ENCODE data around the gene GLRA1.

Gene GLRA1

GRCh38 chr5:151950706-151951105 lies 26.1 kb upstream of the GLRA1 start:
- H3K27me3 ChIP-seq (ENCODE audit: control insufficient read depth in 1 of 2, insufficient read depth in 2 of 2, low read length in 2 of 2): no peaks in the 10 kb centered on the region
- no peak overlapping the region for H3K4me3 ChIP-seq (ENCODE audit: low read length in 2 of 2)
- H3K27ac ChIP-seq (ENCODE audit: low read length): no peak overlapping the region
- no peaks in the 10 kb centered on the region for H3K4me1 ChIP-seq (ENCODE audit: control insufficient read depth, insufficient read depth, low read length)
- no peaks in the 10 kb centered on the region for H3K9me3 ChIP-seq (ENCODE audit: control insufficient read depth in 2 of 2, low read length in 2 of 2)
- H3K36me3 ChIP-seq (ENCODE audit: control insufficient read depth in 2 of 2, insufficient read depth in 2 of 2, low read length in 2 of 2): no peaks in the 10 kb centered on the region
- H3K9ac ChIP-seq (ENCODE audit: low read length in 2 of 2): no peak overlapping the region

- H3K27me3 ChIP-seq (ENCODE audit: control insufficient read depth in 1 of 2, insufficient read depth in 2 of 2, low read length in 2 of 2): no peaks in the 10 kb centered on the region
- no peak overlapping the region for H3K27ac ChIP-seq (ENCODE audit: low read length)
Measured at GRCh38 chr5:151949701-151950308, 25.2 kb upstream of the GLRA1 start.

GRCh38 chr5:151949113-151949512 lies 24.5 kb upstream of the GLRA1 start:
- Histone ChIP-seq H3K9me3 (ENCODE audit: control insufficient read depth in 2 of 2, low read length in 2 of 2) (no peaks in the 10 kb centered on the region), H3K27ac (ENCODE audit: low read length) (no peak overlapping the region)

More at GRCh38 chr5:151949701-151950308, 25.2 kb upstream of the GLRA1 start:
- Histone ChIP-seq H3K9me3 (ENCODE audit: control insufficient read depth in 2 of 2, low read length in 2 of 2) (no peaks in the 10 kb centered on the region), H3K4me3 (ENCODE audit: low read length in 2 of 2) (no peak overlapping the region), H3K36me3 (ENCODE audit: control insufficient read depth in 2 of 2, insufficient read depth in 2 of 2, low read length in 2 of 2) (no peaks in the 10 kb centered on the region), H3K4me1 (ENCODE audit: control insufficient read depth, insufficient read depth, low read length) (no peaks in the 10 kb centered on the region), H3K9ac (ENCODE audit: low read length in 2 of 2) (no peak overlapping the region)

GRCh38 chr5:151947931-151948608 lies 23.4 kb upstream of the GLRA1 start:
- Histone ChIP-seq H3K27me3 (ENCODE audit: control insufficient read depth in 1 of 2, insufficient read depth in 2 of 2, low read length in 2 of 2) (no peaks in the 10 kb centered on the region), H3K4me3 (ENCODE audit: low read length in 2 of 2) (no peak overlapping the region), H3K27ac (ENCODE audit: low read length) (no peak overlapping the region), H3K9me3 (ENCODE audit: control insufficient read depth in 2 of 2, low read length in 2 of 2) (no peaks in the 10 kb centered on the region), H3K36me3 (ENCODE audit: control insufficient read depth in 2 of 2, insufficient read depth in 2 of 2, low read length in 2 of 2) (no peaks in the 10 kb centered on the region), H3K4me1 (ENCODE audit: control insufficient read depth, insufficient read depth, low read length) (no peaks in the 10 kb centered on the region), H3K9ac (ENCODE audit: low read length in 2 of 2) (no peak overlapping the region)

More at GRCh38 chr5:151949113-151949512, 24.5 kb upstream of the GLRA1 start:
- H3K36me3 ChIP-seq (ENCODE audit: control insufficient read depth in 2 of 2, insufficient read depth in 2 of 2, low read length in 2 of 2): no peaks in the 10 kb centered on the region
- H3K27me3 ChIP-seq (ENCODE audit: control insufficient read depth in 1 of 2, insufficient read depth in 2 of 2, low read length in 2 of 2): no peaks in the 10 kb centered on the region
- no peak overlapping the region for H3K4me3 ChIP-seq (ENCODE audit: low read length in 2 of 2)
- no peaks in the 10 kb centered on the region for H3K4me1 ChIP-seq (ENCODE audit: control insufficient read depth, insufficient read depth, low read length)
- H3K9ac ChIP-seq (ENCODE audit: low read length in 2 of 2): no peak overlapping the region

- H3K4me1 ChIP-seq (ENCODE audit: control insufficient read depth, insufficient read depth, low read length): no peaks in the 10 kb centered on the region
- H3K9ac ChIP-seq (ENCODE audit: low read length in 2 of 2): no peak overlapping the region
- no peaks in the 10 kb centered on the region for H3K36me3 ChIP-seq (ENCODE audit: control insufficient read depth in 2 of 2, insufficient read depth in 2 of 2, low read length in 2 of 2)
- no peaks in the 10 kb centered on the region for H3K27me3 ChIP-seq (ENCODE audit: control insufficient read depth in 1 of 2, insufficient read depth in 2 of 2, low read length in 2 of 2)
- H3K4me3 ChIP-seq (ENCODE audit: low read length in 2 of 2): no peak overlapping the region
- H3K27ac ChIP-seq (ENCODE audit: low read length): no peak overlapping the region
- H3K9me3 ChIP-seq (ENCODE audit: control insufficient read depth in 2 of 2, low read length in 2 of 2): no peaks in the 10 kb centered on the region
Measured at GRCh38 chr5:151937851-151938250, 13.2 kb upstream of the GLRA1 start.

- Histone ChIP-seq H3K27ac (ENCODE audit: low read length) (no peak overlapping the region), H3K4me1 (ENCODE audit: control insufficient read depth, insufficient read depth, low read length) (no peaks in the 10 kb centered on the region), H3K27me3 (ENCODE audit: control insufficient read depth in 1 of 2, insufficient read depth in 2 of 2, low read length in 2 of 2) (no peaks in the 10 kb centered on the region), H3K9ac (ENCODE audit: low read length in 2 of 2) (no peak overlapping the region), H3K4me3 (ENCODE audit: low read length in 2 of 2) (no peak overlapping the region), H3K36me3 (ENCODE audit: control insufficient read depth in 2 of 2, insufficient read depth in 2 of 2, low read length in 2 of 2) (no peaks in the 10 kb centered on the region), H3K9me3 (ENCODE audit: control insufficient read depth in 2 of 2, low read length in 2 of 2) (no peaks in the 10 kb centered on the region)
Measured at GRCh38 chr5:151935135-151935695, 10.6 kb upstream of the GLRA1 start.

- no peaks in the 10 kb centered on the region for H3K4me1 ChIP-seq (ENCODE audit: control insufficient read depth, insufficient read depth, low read length)
Measured at GRCh38 chr5:151931260-151931659, 6.6 kb upstream of the GLRA1 start.

GRCh38 chr5:151926188-151926587 lies 1.5 kb upstream of the GLRA1 start:
- Histone ChIP-seq H3K27ac (ENCODE audit: low read length) (no peak overlapping the region), H3K4me1 (ENCODE audit: control insufficient read depth, insufficient read depth, low read length) (no peaks in the 10 kb centered on the region), H3K4me3 (ENCODE audit: low read length in 2 of 2) (no peak overlapping the region), H3K27me3 (ENCODE audit: control insufficient read depth in 1 of 2, insufficient read depth in 2 of 2, low read length in 2 of 2) (peaks cover 4 to 19% of the 10 kb centered on the region in 2 donors), H3K9me3 (ENCODE audit: control insufficient read depth in 2 of 2, low read length in 2 of 2) (peaks cover 2 to 3% of the 10 kb centered on the region in 2 donors), H3K36me3 (ENCODE audit: control insufficient read depth in 2 of 2, insufficient read depth in 2 of 2, low read length in 2 of 2) (no peaks in the 10 kb centered on the region), H3K9ac (ENCODE audit: low read length in 2 of 2) (no peak overlapping the region)

More at GRCh38 chr5:151931260-151931659, 6.6 kb upstream of the GLRA1 start:
- no peak overlapping the region for H3K4me3 ChIP-seq (ENCODE audit: low read length in 2 of 2)
- H3K9ac ChIP-seq (ENCODE audit: low read length in 2 of 2): no peak overlapping the region
- peaks cover 0 to 1% of the 10 kb centered on the region in 2 donors for H3K27me3 ChIP-seq (ENCODE audit: control insufficient read depth in 1 of 2, insufficient read depth in 2 of 2, low read length in 2 of 2)
- no peaks in the 10 kb centered on the region for H3K36me3 ChIP-seq (ENCODE audit: control insufficient read depth in 2 of 2, insufficient read depth in 2 of 2, low read length in 2 of 2)
- H3K9me3 ChIP-seq (ENCODE audit: control insufficient read depth in 2 of 2, low read length in 2 of 2): peaks cover 1 to 3% of the 10 kb centered on the region in 2 donors
- no peak overlapping the region for H3K27ac ChIP-seq (ENCODE audit: low read length)

- H3K36me3 ChIP-seq (ENCODE audit: control insufficient read depth in 2 of 2, insufficient read depth in 2 of 2, low read length in 2 of 2): no peaks in the 10 kb centered on the region
- H3K9me3 ChIP-seq (ENCODE audit: control insufficient read depth in 2 of 2, low read length in 2 of 2): peaks cover 2 to 3% of the 10 kb centered on the region in 2 donors
- H3K9ac ChIP-seq (ENCODE audit: low read length in 2 of 2): no peak overlapping the region
- no peak overlapping the region for H3K27ac ChIP-seq (ENCODE audit: low read length)
- no peaks in the 10 kb centered on the region for H3K4me1 ChIP-seq (ENCODE audit: control insufficient read depth, insufficient read depth, low read length)
- H3K27me3 ChIP-seq (ENCODE audit: control insufficient read depth in 1 of 2, insufficient read depth in 2 of 2, low read length in 2 of 2): peaks cover 4 to 19% of the 10 kb centered on the region in 2 donors
- no peak overlapping the region for H3K4me3 ChIP-seq (ENCODE audit: low read length in 2 of 2)
Measured at GRCh38 chr5:151925340-151925739, 689 bp upstream of the GLRA1 start.

- H3K4me1 ChIP-seq (ENCODE audit: control insufficient read depth, insufficient read depth, low read length): no peaks in the 10 kb centered on the region
- no peaks in the 10 kb centered on the region for H3K36me3 ChIP-seq (ENCODE audit: control insufficient read depth in 2 of 2, insufficient read depth in 2 of 2, low read length in 2 of 2)
- H3K27me3 ChIP-seq (ENCODE audit: control insufficient read depth in 1 of 2, insufficient read depth in 2 of 2, low read length in 2 of 2): peaks cover 4 to 19% of the 10 kb centered on the region in 2 donors
- no peak overlapping the region for H3K27ac ChIP-seq (ENCODE audit: low read length)
- no peak overlapping the region for H3K4me3 ChIP-seq (ENCODE audit: low read length in 2 of 2)
- H3K9ac ChIP-seq (ENCODE audit: low read length in 2 of 2): no peak overlapping the region
- H3K9me3 ChIP-seq (ENCODE audit: control insufficient read depth in 2 of 2, low read length in 2 of 2): peaks cover 0 to 2% of the 10 kb centered on the region in 2 donors
Measured at GRCh38 chr5:151923866-151924476, 680 bp downstream of the GLRA1 start.
